HEK293 (cell line): ENCODE measurements around the gene TMEM203.

ENCODE experiments used
- CTCF ChIA-PET: fragments of 350-600 bp; formaldehyde crosslinking; extraction: SDS; loops from one replicate; lab custom pipeline; 2021; ENCODE audit warnings: antibody characterized with exemption; lab: Yijun Ruan, JAX
- POLR2A ChIA-PET: fragments of 300-600 bp; formaldehyde crosslinking; extraction: SDS; loops from one replicate; lab custom pipeline; 2020; ENCODE audit warnings: antibody characterized with exemption, inconsistent platforms; lab: Yijun Ruan, JAX
- H3K27ac ChIP-seq: fragments of 200-500 bp; sonication (Bioruptor generic); 2 replicates; pipeline ENCODE4 v1.5.1; 2014; ENCODE audit warnings: low read depth, low read length, control low read depth, inconsistent platforms; ENCODE audit errors: extremely low read depth
- H3K36me3 ChIP-seq, 2 experiments: fragments of 200-500 bp in 1 of 2; sonication (Bioruptor generic) in 1 of 2; 1 replicate in 1 of 2; 2 replicates in 1 of 2; pipeline ENCODE4 v1.5.1; 2014 to 2017; ENCODE audit warnings: inconsistent platforms in 2 of 2, low read length in 2 of 2; ENCODE audit not compliant: control insufficient read depth in 2 of 2, insufficient read depth in 1 of 2
- H3K4me1 ChIP-seq: fragments of 200-500 bp; sonication (Bioruptor generic); 2 replicates; pipeline ENCODE4 v1.5.1; 2014; ENCODE audit warnings: mild to moderate bottlenecking, low read length, inconsistent platforms; ENCODE audit not compliant: control insufficient read depth, insufficient read depth
- H3K4me3 ChIP-seq: 2 replicates; pipeline ENCODE4 v1.5.1; 2011; ENCODE audit warnings: low read depth, mild to moderate bottlenecking, control low read depth, low read length, moderate library complexity
- H3K9me3 ChIP-seq: fragments of 200-500 bp; sonication (Bioruptor generic); 2 replicates; pipeline ENCODE4 v1.5.1; 2014; ENCODE audit warnings: low read depth, low read length, inconsistent platforms; ENCODE audit not compliant: control insufficient read depth, insufficient read depth
- BCL11B ChIP-seq: fragments of 450-650 bp; formaldehyde crosslinking; IDR thresholded peaks from 2 replicates; pipeline ENCODE4 v1.5.1; 2016; ENCODE audit warnings: low read depth, missing biosample characterization, missing genetic modification characterization
- GLIS1 ChIP-seq: fragments of 450-650 bp; formaldehyde crosslinking; IDR thresholded peaks from 2 replicates; pipeline ENCODE4 v1.5.1; 2016; ENCODE audit warnings: missing biosample characterization, missing genetic modification characterization
- GLIS2 ChIP-seq: fragments of 450-650 bp; formaldehyde crosslinking; IDR thresholded peaks from 2 replicates; pipeline ENCODE4 v1.5.1; 2016; ENCODE audit warnings: missing biosample characterization, missing genetic modification characterization
- INSM2 ChIP-seq: fragments of 450-650 bp; formaldehyde crosslinking; IDR thresholded peaks from 2 replicates; pipeline ENCODE4 v1.5.1; 2016; ENCODE audit warnings: missing biosample characterization, missing genetic modification characterization
- KLF7 ChIP-seq: fragments of 450-650 bp; formaldehyde crosslinking; IDR thresholded peaks from 2 replicates; pipeline ENCODE4 v1.5.1; 2016; ENCODE audit warnings: missing biosample characterization, missing genetic modification characterization, borderline replicate concordance
- KLF8 ChIP-seq: fragments of 450-650 bp; formaldehyde crosslinking; IDR thresholded peaks from 2 replicates; pipeline ENCODE4 v1.5.1; 2016; ENCODE audit warnings: missing biosample characterization, missing genetic modification characterization
- SP2 ChIP-seq: fragments of 450-650 bp; formaldehyde crosslinking; IDR thresholded peaks from 2 replicates; pipeline ENCODE4 v1.5.1; 2016; ENCODE audit warnings: missing biosample characterization, missing genetic modification characterization
- TRIM28 ChIP-seq: IDR thresholded peaks from 2 replicates; pipeline ENCODE4 v1.6.1; 2011; ENCODE audit warnings: low read length, control low read depth, borderline replicate concordance
- ZBTB8A ChIP-seq: fragments of 450-650 bp; formaldehyde crosslinking; IDR thresholded peaks from 2 replicates; pipeline ENCODE4 v1.5.1; 2016; ENCODE audit warnings: missing biosample characterization, missing genetic modification characterization
- ZFP41 ChIP-seq: fragments of 450-650 bp; formaldehyde crosslinking; IDR thresholded peaks from 2 replicates; pipeline ENCODE4 v1.5.1; 2016; ENCODE audit warnings: missing biosample characterization, missing genetic modification characterization, borderline replicate concordance
- ZIC2 ChIP-seq: fragments of 450-650 bp; formaldehyde crosslinking; IDR thresholded peaks from 2 replicates; pipeline ENCODE4 v1.5.1; 2016; ENCODE audit warnings: missing biosample characterization, missing genetic modification characterization
- ZNF140 ChIP-seq: fragments of 450-650 bp; formaldehyde crosslinking; IDR thresholded peaks from 2 replicates; pipeline ENCODE4 v1.5.1; 2016; ENCODE audit warnings: missing biosample characterization, missing genetic modification characterization
- ZNF24 ChIP-seq: fragments of 450-650 bp; formaldehyde crosslinking; IDR thresholded peaks from 2 replicates; pipeline ENCODE4 v1.5.1; 2016; ENCODE audit warnings: missing biosample characterization, missing genetic modification characterization
- ZNF692 ChIP-seq: fragments of 450-650 bp; formaldehyde crosslinking; IDR thresholded peaks from 2 replicates; pipeline ENCODE4 v1.5.1; 2016; ENCODE audit warnings: missing biosample characterization, missing genetic modification characterization
- TF ChIP-seq, protein P1 (sequence below): fragments of 450-650 bp; formaldehyde crosslinking; optimal IDR thresholded peaks from 2 replicates; pipeline ENCODE3; 2016; ENCODE audit warnings: missing biosample characterization, mild to moderate bottlenecking, missing genetic modification characterization

TMEM203 gene

GRCh38 chr9:137195525-137196220 lies 9.8 kb downstream of the TMEM203 start (continued):
- TF ChIP-seq KLF7 (peak; percentile 51; the same call in 1 of the 2 replicates), ZNF24 (no peak), ZBTB8A (tag by site-specific recombination) (peak; percentile 39; the same call in 1 of the 2 replicates)
- TF ChIP-seq, all 188 proteins: peak for 19

- H3K27ac ChIP-seq, result no peak overlapping the region
- TF ChIP-seq BCL11B (tag by site-specific recombination), result peak; percentile 14; the same call in 1 of the 2 replicates
- peak; percentile 38; the same call in 1 of the 2 replicates for TF ChIP-seq ZNF692
- peak; percentile 32; the same call in 1 of the 2 replicates for TF ChIP-seq SP2
- TF ChIP-seq ZFP41 (tag by site-specific recombination), result no peak
- TF ChIP-seq ZNF140 (tag by site-specific recombination), result no peak
- TF ChIP-seq GLIS2 (tag by site-specific recombination), result peak; percentile 8; the same call in 1 of the 2 replicates
- no peak for TF ChIP-seq INSM2 (tag by site-specific recombination)
- TF ChIP-seq KLF8 (tag by site-specific recombination), result peak; percentile 46; the same call in 1 of the 2 replicates
- no peaks in the 10 kb centered on the region for H3K9me3 ChIP-seq
- no peak overlapping the region for H3K4me3 ChIP-seq
- H3K4me1 ChIP-seq, result peaks cover 6% of the 10 kb centered on the region; the same call in 1 of the 2 replicates
- peaks cover 0 to 27% of the 10 kb centered on the region in 2 experiments; a peak in 1 of 3 replicates for H3K36me3 ChIP-seq
- ChIA-PET POLR2A (interaction anchor here (0.6 to 3.1 kb wide), 9 partner anchors 15 to 65 kb away, joined by 3 to 18 read pairs (median 4); partner anchors contain the start of gene TUBB4B), CTCF (interaction anchor here (0.6 to 1.9 kb wide), 10 partner anchors 12 to 166 kb away, joined by 3 to 10 read pairs (median 4); partner anchors contain the start of gene RNF224)
Measured at GRCh38 chr9:137194909-137195308, 10.5 kb downstream of the TMEM203 start.

- CTCF ChIA-PET, result interaction anchor here (0.6 to 1.9 kb wide), 7 partner anchors 12 to 42 kb away, joined by 3 to 10 read pairs (median 3); partner anchors contain the start of gene RNF224
- POLR2A ChIA-PET, result interaction anchor here (0.7 to 3.1 kb wide), 7 partner anchors 10 to 65 kb away, joined by 3 to 18 read pairs (median 4); partner anchors contain the start of gene TUBB4B
- Histone ChIP-seq H3K27ac (no peak overlapping the region), H3K4me1 (peaks cover 8% of the 10 kb centered on the region; the same call in 1 of the 2 replicates), H3K36me3 (peaks cover 0 to 30% of the 10 kb centered on the region in 2 experiments; a peak in 1 of 3 replicates), H3K4me3 (no peak overlapping the region), H3K9me3 (no peaks in the 10 kb centered on the region)
- TF ChIP-seq, protein P1, sequence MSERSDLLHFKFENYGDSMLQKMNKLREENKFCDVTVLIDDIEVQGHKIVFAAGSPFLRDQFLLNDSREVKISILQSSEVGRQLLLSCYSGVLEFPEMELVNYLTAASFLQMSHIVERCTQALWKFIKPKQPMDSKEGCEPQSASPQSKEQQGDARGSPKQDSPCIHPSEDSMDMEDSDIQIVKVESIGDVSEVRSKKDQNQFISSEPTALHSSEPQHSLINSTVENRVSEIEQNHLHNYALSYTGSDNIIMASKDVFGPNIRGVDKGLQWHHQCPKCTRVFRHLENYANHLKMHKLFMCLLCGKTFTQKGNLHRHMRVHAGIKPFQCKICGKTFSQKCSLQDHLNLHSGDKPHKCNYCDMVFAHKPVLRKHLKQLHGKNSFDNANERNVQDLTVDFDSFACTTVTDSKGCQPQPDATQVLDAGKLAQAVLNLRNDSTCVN, result peak; percentile 17
- peak; percentile 43 for TF ChIP-seq ZIC2 (tag by site-specific recombination)
- peak; percentile 33 for TF ChIP-seq GLIS1 (tag by site-specific recombination)
- no peak for TF ChIP-seq TRIM28
- TF ChIP-seq BCL11B (tag by site-specific recombination), result peak; percentile 2; the same call in 1 of the 2 replicates
Measured at GRCh38 chr9:137194388-137194787, 11.1 kb downstream of the TMEM203 start.
